ENCODE measurements around the gene DNMT3A.

- TF ChIP-seq CTCF (conservative IDR thresholded peaks at IDR 0.05; ENCODE audit: low read depth, low read length) (no peak), EZH2 (IDR thresholded peaks at IDR 0.05; ENCODE audit: low read length, unreplicated experiment) (no peak)
Measured at GRCh38 chr2:25207078-25207545, 134.6 kb downstream of the DNMT3A start.

All from PC-3 (cell line).